B cell (primary cell): Measurements from ENCODE around the gene SNCAIP. TPM values are rescaled to one million over a fixed set of nuclear protein-coding genes. Genes with fewer than 3 reads are reported as not detected.

Source experiments
- ATAC-seq: fragments of 200-7000 bp; cut with Tn5 transposase; one replicate; pipeline ENCODE4 v1.10.0; 2021; ENCODE audit warnings: low read depth, mild to moderate bottlenecking, moderate number of reproducible peaks, moderate library complexity
- CTCF ChIA-PET: fragments of 350-600 bp; sonication (Branson Sonifier 250); formaldehyde crosslinking; loops from one replicate; lab custom pipeline; 2021; ENCODE audit warnings: antibody characterized with exemption, inconsistent platforms; lab: Charles Lee
- POLR2A ChIA-PET: fragments of 350-600 bp; sonication (Branson Sonifier 250); formaldehyde crosslinking; loops from one replicate; lab custom pipeline; 2021; ENCODE audit warnings: antibody characterized with exemption; lab: Charles Lee
- DNase-seq: peaks from one replicate; pipeline ENCODE4 v3.0.0; 2013
- H2AFZ ChIP-seq: 2 replicates; pipeline ENCODE4 v1.6.1; 2012; ENCODE audit warnings: mild to moderate bottlenecking, low read depth, low read length; ENCODE audit not compliant: insufficient read depth, poor library complexity, severe bottlenecking
- H3K27ac ChIP-seq, 2 donors: 1 replicate in 1 of 2; 2 replicates in 1 of 2; pipeline ENCODE4 v1.5.1; 2012 to 2013; ENCODE audit warnings: low read length in 2 of 2, mild to moderate bottlenecking in 2 of 2, moderate library complexity in 1 of 2
- H3K27me3 ChIP-seq, 4 experiments: fragments of 200-600 bp in 1 of 4; sonication (generic) in 1 of 4; replicated peaks in 1 of 4; 1 replicate in 2 of 4; 2 replicates in 2 of 4; pipeline versions ENCODE4 v1.6.1 to v1.7.0; 2013 to 2016; ENCODE audit warnings: low read length in 3 of 4, mild to moderate bottlenecking in 2 of 4, mixed read lengths in 1 of 4, moderate library complexity in 1 of 4; ENCODE audit not compliant: insufficient read depth in 4 of 4, control insufficient read depth in 3 of 4; ENCODE audit errors: control extremely low read depth in 1 of 4
- H3K36me3 ChIP-seq, 2 experiments: replicated peaks in 1 of 2; 1 replicate in 1 of 2; 2 replicates in 1 of 2; pipeline versions ENCODE4 v1.6.1 to v1.7.1; 2013; ENCODE audit warnings: low read length in 1 of 2; ENCODE audit not compliant: insufficient read depth in 2 of 2, control insufficient read depth in 1 of 2; ENCODE audit errors: control extremely low read depth in 1 of 2, extremely low read depth in 1 of 2
- H3K4me1 ChIP-seq, 2 donors: fragments of 200-600 bp in 1 of 2; sonication (generic) in 1 of 2; 1 replicate in 1 of 2; 2 replicates in 1 of 2; pipeline versions ENCODE4 v1.5.1 to v1.6.1; 2013 to 2017; ENCODE audit warnings: low read length in 2 of 2; ENCODE audit not compliant: control insufficient read depth in 2 of 2, insufficient read depth in 2 of 2
- H3K4me2 ChIP-seq: replicated peaks from 2 replicates; pipeline ENCODE3; 2012; ENCODE audit warnings: mild to moderate bottlenecking, low read depth, low read length; ENCODE audit not compliant: poor library complexity, severe bottlenecking
- H3K4me3 ChIP-seq, 5 experiments: fragments of 200-600 bp in 1 of 5; sonication (generic) in 1 of 5; 1 replicate in 3 of 5; 2 replicates in 2 of 5; pipeline versions ENCODE4 v1.5.1 to v1.7.0; 2011 to 2016; ENCODE audit warnings: low read length in 4 of 5, mild to moderate bottlenecking in 4 of 5, low read depth in 2 of 5, control low read depth in 1 of 5, moderate library complexity in 1 of 5; ENCODE audit not compliant: insufficient read depth in 1 of 5; ENCODE audit errors: control extremely low read depth in 1 of 5, extremely low read depth in 1 of 5
- H3K79me2 ChIP-seq: fragments of 200-600 bp; sonication (generic); one replicate; pipeline ENCODE4 v1.6.0; 2016; ENCODE audit warnings: low read length; ENCODE audit not compliant: control insufficient read depth, insufficient read depth
- H3K9ac ChIP-seq: fragments of 200-600 bp; sonication (generic); 2 replicates; pipeline ENCODE4 v1.6.1; 2017; ENCODE audit warnings: mild to moderate bottlenecking, low read length, moderate library complexity
- H3K9me3 ChIP-seq, 3 donors: one replicate each; pipeline versions ENCODE4 v1.6.1 to v1.7.1; 2013; ENCODE audit warnings: low read length in 2 of 3; ENCODE audit not compliant: control insufficient read depth in 2 of 3, insufficient read depth in 1 of 3; ENCODE audit errors: control extremely low read depth in 1 of 3
- H4K20me1 ChIP-seq: 2 replicates; pipeline ENCODE4 v1.6.0; 2012; ENCODE audit warnings: mild to moderate bottlenecking, low read length; ENCODE audit not compliant: insufficient read depth, control insufficient read depth, poor library complexity, severe bottlenecking
- H3K27ac Mint-ChIP-seq: one replicate; pipeline ENCODE4 v1.8.0; 2021; ENCODE audit warnings: mixed read lengths
- H3K27me3 Mint-ChIP-seq: one replicate; pipeline ENCODE4 v1.8.0; 2021; ENCODE audit warnings: mixed read lengths
- H3K4me1 Mint-ChIP-seq: one replicate; pipeline ENCODE4 v1.8.0; 2021; ENCODE audit warnings: mixed read lengths
- H3K4me3 Mint-ChIP-seq: one replicate; pipeline ENCODE4 v1.8.0; 2021; ENCODE audit warnings: mixed read lengths
- H3K9me3 Mint-ChIP-seq: one replicate; pipeline ENCODE4 v1.8.0; 2022; ENCODE audit warnings: mixed read lengths; ENCODE audit not compliant: insufficient read depth
- EZH2 ChIP-seq: IDR thresholded peaks from 2 replicates; pipeline ENCODE4 v1.6.1; 2012; ENCODE audit warnings: borderline replicate concordance, low read depth, mild to moderate bottlenecking, moderate library complexity, low read length; ENCODE audit not compliant: insufficient read depth, poor library complexity, severe bottlenecking
- WGBS: methylation state at CpG from one replicate; pipeline ENCODE4 v1.1.5; 2013; ENCODE audit warnings: missing lambda C conversion rate; ENCODE audit not compliant: insufficient coverage; 5-methylcytosine and 5-hydroxymethylcytosine counted together
- intact Hi-C: fragments of 100-400 bp; cut with micrococcal nuclease; formaldehyde crosslinking; loops from one replicate; pipeline ENCODE4 v1.10.0; 2022
- polyA plus RNA-seq: library from polyadenylated mRNA; depleted of rRNA; stranded (reverse); fragments of >200 nt; gene quantifications from 2 replicates; pipeline ENCODE4 v1.2.3, GENCODE V29; 2012
- total RNA-seq, 2 donors: library from RNA; stranded (reverse); fragments of 120-200 nt in 1 of 2; gene quantifications; 1 replicate in 1 of 2; 2 replicates in 1 of 2; pipeline versions ENCODE4 v1.2.3 to v1.2.4, GENCODE V29; 2013 to 2022
- TF ChIP-seq, protein P1 (sequence below): fragments of 200-600 bp; IDR thresholded peaks from one replicate; pipeline ENCODE4 v1.8.0; 2022; ENCODE audit warnings: antibody characterized with exemption, mild to moderate bottlenecking

Gene SNCAIP
- total and polyA plus RNA-seq, 2 donors (not counting 1 experiment from before 2014, with no cell fraction given): not detected

- Mint-ChIP-seq H3K27ac (no peak overlapping the region), H3K4me1 (no peaks in the 10 kb centered on the region), H3K9me3 (no peaks in the 10 kb centered on the region), H3K4me3 (no peak overlapping the region), H3K27me3 (peaks cover 34% of the 10 kb centered on the region)
- H3K79me2 ChIP-seq: no peaks in the 10 kb centered on the region
- no peak overlapping the region for H2AFZ ChIP-seq
- H3K9ac ChIP-seq: no peak overlapping the region
- no peak overlapping the region for H3K4me2 ChIP-seq
- H3K36me3 ChIP-seq: no peaks in the 10 kb centered on the region
- ChIA-PET CTCF (no interaction called here), POLR2A (no interaction called here)
- no peak for DNase-seq
- peaks cover 0 to 4% (median 1%) of the 10 kb centered on the region in 4 experiments for H3K27me3 ChIP-seq
- H3K4me1 ChIP-seq: no peaks in the 10 kb centered on the region
- H4K20me1 ChIP-seq: no peaks in the 10 kb centered on the region
- H3K9me3 ChIP-seq: no peaks in the 10 kb centered on the region
- no peak for ATAC-seq
- H3K4me3 ChIP-seq: no peak overlapping the region
- H3K27ac ChIP-seq: no peak overlapping the region
- intact Hi-C loops: no loop called here
- no CpG with 5 or more reads among the region's 3 CpGs for WGBS
- TF ChIP-seq, protein P1, sequence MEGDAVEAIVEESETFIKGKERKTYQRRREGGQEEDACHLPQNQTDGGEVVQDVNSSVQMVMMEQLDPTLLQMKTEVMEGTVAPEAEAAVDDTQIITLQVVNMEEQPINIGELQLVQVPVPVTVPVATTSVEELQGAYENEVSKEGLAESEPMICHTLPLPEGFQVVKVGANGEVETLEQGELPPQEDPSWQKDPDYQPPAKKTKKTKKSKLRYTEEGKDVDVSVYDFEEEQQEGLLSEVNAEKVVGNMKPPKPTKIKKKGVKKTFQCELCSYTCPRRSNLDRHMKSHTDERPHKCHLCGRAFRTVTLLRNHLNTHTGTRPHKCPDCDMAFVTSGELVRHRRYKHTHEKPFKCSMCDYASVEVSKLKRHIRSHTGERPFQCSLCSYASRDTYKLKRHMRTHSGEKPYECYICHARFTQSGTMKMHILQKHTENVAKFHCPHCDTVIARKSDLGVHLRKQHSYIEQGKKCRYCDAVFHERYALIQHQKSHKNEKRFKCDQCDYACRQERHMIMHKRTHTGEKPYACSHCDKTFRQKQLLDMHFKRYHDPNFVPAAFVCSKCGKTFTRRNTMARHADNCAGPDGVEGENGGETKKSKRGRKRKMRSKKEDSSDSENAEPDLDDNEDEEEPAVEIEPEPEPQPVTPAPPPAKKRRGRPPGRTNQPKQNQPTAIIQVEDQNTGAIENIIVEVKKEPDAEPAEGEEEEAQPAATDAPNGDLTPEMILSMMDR: no peak
- TF ChIP-seq EZH2: no peak
These were observed 108.7 kb downstream of the SNCAIP start for GRCh38 chr5:122420537-122421236.

GRCh38 chr5:122421374-122422079 lies 109.5 kb downstream of the SNCAIP start:
- no peak overlapping the region for H3K4me3 Mint-ChIP-seq
- Histone ChIP-seq H3K4me2 (no peak overlapping the region), H3K79me2 (no peaks in the 10 kb centered on the region), H2AFZ (no peak overlapping the region), H3K36me3 (no peaks in the 10 kb centered on the region), H3K4me1 (no peaks in the 10 kb centered on the region), H3K4me3 (no peak overlapping the region), H3K27ac (no peak overlapping the region), H3K9ac (no peak overlapping the region), H3K27me3 (peaks cover 0 to 4% (median 1%) of the 10 kb centered on the region in 4 experiments), H4K20me1 (no peaks in the 10 kb centered on the region), H3K9me3 (no peaks in the 10 kb centered on the region)
- peaks cover 27% of the 10 kb centered on the region for H3K27me3 Mint-ChIP-seq
- 80% methylated on average over 1 of the region's 2 CpGs for WGBS
- CTCF ChIA-PET: no interaction called here
- intact Hi-C loops: no loop called here
- H3K4me1 Mint-ChIP-seq: no peaks in the 10 kb centered on the region
- TF ChIP-seq, protein P1: no peak
- TF ChIP-seq EZH2: no peak
- no peak overlapping the region for H3K27ac Mint-ChIP-seq
- ATAC-seq: no peak
- no peak for DNase-seq
- POLR2A ChIA-PET: no interaction called here
- no peaks in the 10 kb centered on the region for H3K9me3 Mint-ChIP-seq
